Measurements from ENCODE around the gene PKIB. TPM values are rescaled to one million over a fixed set of nuclear protein-coding genes. Genes with fewer than 3 reads are reported as not detected.

Gene PKIB
- total RNA-seq, 4 donors from 2014 or later = 0.57 to 13.4 (median 2.4) TPM

DNA sequence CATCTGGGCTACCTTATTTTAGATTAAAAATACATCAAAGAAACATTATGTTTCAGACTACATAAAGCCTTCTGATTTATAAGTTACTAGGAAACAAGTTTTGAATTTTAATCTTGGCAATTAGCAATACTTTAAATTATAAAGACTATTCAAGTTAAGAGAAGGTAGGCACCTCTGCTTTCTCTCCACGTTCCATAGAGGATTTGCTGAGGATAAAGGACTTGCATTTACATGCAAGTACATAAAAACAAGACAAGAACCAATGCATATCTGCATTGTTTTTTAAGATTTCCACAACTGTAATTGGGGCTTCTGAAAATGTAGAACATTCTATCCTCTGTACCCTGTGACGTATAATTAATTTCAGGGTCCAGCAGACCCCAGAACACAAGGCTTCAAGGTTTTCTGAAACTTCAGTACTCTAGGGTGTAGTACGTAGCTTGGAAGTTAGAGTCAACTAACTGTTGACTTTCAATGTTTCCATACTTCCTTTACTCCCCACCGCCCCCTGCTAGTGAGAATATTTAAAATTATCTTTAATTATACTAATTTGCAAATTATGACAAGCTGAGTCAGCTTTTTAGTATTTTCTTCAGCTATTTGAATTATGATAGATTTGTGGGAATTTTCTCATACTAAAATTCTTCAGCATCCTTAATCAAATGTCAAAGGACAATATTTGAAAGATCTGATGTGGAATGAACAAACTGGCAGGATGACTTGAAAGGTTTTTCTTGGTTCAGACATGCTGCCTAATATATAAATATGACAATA lies 82.8 kb downstream of the PKIB start:
- TF ChIP-seq CTCF (IDR thresholded peaks at IDR 0.05; ENCODE audit: low read depth) = no peak

GRCh38 chr6:122694075-122694474 lies 83.9 kb downstream of the PKIB start:
- no peak for TF ChIP-seq CTCF (IDR thresholded peaks at IDR 0.05; ENCODE audit: low read depth)

GRCh38 chr6:122694602-122695001 lies 84.4 kb downstream of the PKIB start:
- TF ChIP-seq CTCF (IDR thresholded peaks at IDR 0.05; ENCODE audit: low read depth) = no peak

- no peak for TF ChIP-seq CTCF (IDR thresholded peaks at IDR 0.05; ENCODE audit: low read depth)
These were observed 85.0 kb downstream of the PKIB start for GRCh38 chr6:122695188-122695587.

DNA sequence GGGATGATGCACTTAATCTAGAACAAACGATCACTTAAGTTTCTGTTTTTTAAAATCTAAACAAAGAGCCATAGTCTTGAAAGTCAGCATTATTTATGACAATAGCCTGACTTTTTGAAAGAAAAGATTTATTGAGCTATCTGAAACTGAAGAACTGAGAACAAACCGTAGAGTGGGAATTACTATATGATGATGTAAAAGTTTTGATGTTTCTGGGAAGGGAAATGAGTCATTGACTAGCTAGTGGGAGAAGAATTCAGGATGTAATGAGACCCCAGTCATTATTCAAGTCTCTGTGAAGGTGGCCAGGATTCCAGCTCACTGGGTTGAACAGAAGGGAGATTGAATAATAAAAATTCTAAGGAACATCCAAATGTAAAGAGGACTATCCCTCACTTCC lies 85.9 kb downstream of the PKIB start:
- no peak for TF ChIP-seq CTCF (IDR thresholded peaks at IDR 0.05; ENCODE audit: low read depth)

DNA sequence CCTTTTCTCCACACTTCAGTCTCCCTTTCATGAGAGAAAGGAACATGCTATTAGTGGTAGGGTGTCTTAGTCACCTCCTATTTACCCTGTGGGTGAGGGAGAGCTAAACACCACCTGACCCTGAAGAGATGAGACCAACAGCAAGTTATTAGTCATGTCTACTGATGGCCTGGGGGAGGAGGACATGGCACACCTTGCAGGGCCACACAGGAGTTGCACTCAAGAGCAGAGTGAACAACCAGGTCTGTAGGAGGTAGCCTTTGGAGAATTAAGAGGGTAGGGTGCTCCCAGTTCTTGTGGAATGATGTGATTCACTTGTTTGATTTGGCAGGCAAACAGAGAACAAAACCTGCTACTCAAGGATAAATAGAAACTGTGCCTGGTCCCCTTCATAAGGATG lies 86.6 kb downstream of the PKIB start:
- TF ChIP-seq CTCF (IDR thresholded peaks at IDR 0.05; ENCODE audit: low read depth) = no peak

DNA sequence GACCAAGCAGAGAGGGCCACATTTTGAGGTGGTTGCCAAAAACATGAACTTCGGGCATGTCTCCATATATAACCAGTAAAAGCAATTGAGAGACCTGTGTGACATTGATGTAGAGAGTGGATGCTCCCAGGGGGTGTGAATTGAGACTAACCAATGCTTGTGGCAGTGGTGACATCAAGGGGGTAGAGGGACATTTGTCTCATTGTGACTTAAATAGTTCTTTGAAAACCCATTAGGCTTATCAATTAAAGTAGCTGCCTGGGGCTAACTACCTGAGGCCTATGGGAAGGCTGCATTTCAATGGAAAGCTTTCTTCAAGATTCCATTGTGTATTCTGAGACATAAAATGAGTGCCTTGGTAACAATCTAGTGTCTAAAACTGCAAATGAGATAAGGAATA lies 87.3 kb downstream of the PKIB start:
- TF ChIP-seq CTCF (IDR thresholded peaks at IDR 0.05; ENCODE audit: low read depth) = no peak

All from subcutaneous adipose tissue (tissue), 4 donors.